ENCODE data around the gene TOP1.

The TOP1 gene

GRCh38 chr20:41170386-41171105 is 141.9 kb downstream of the TOP1 start:
- peak; percentile 37 for DNase-seq

GRCh38 chr20:41171736-41172295 is 143.2 kb downstream of the TOP1 start:
- peak; percentile 52 for DNase-seq

- DNase-seq = peak; percentile 58
Measured at GRCh38 chr20:41172296-41173140, 143.9 kb downstream of the TOP1 start.

- peak; percentile 87 for DNase-seq
Measured at GRCh38 chr20:41173161-41173721, 144.6 kb downstream of the TOP1 start.

- DNase-seq = peak; percentile 57
Measured at GRCh38 chr20:41173791-41174341, 145.2 kb downstream of the TOP1 start.
